ENCODE results near the gene ZBTB7C. TPM values are rescaled to one million over a fixed set of nuclear protein-coding genes. Genes with fewer than 3 reads are reported as not detected.

The ZBTB7C gene
- total RNA-seq, 1 donor from 2014 or later: 15.0 TPM

DNA sequence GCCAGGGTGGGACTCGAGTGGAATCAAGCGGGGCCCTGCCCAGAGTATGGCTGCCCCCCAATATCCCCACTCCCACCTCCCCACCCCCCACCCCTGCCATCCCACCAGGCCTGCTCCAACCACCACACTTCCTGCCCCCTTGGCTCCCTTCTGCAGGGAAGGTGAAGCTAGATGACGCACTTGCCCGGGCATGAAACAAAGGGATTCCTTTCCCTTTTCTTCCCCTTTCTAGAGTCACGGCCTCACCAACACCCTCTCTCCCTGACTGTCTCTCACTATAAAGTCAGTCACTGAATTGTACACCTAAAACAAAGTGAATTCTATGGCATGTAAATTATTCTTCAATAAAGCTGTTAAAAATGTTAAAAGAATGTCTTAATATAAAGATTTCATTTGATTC, 16.0 kb downstream of the ZBTB7C start:
- Histone ChIP-seq H3K4me1 (peaks cover 27% of the 10 kb centered on the region), H3K27ac (no peak overlapping the region), H3K27me3 (ENCODE audit: low read depth) (no peaks in the 10 kb centered on the region), H3K9me3 (no peaks in the 10 kb centered on the region), H3K36me3 (no peaks in the 10 kb centered on the region), H3K4me3 (no peak overlapping the region)
- no peak for DNase-seq
- ATAC-seq: no peak
- TF ChIP-seq, protein P1, sequence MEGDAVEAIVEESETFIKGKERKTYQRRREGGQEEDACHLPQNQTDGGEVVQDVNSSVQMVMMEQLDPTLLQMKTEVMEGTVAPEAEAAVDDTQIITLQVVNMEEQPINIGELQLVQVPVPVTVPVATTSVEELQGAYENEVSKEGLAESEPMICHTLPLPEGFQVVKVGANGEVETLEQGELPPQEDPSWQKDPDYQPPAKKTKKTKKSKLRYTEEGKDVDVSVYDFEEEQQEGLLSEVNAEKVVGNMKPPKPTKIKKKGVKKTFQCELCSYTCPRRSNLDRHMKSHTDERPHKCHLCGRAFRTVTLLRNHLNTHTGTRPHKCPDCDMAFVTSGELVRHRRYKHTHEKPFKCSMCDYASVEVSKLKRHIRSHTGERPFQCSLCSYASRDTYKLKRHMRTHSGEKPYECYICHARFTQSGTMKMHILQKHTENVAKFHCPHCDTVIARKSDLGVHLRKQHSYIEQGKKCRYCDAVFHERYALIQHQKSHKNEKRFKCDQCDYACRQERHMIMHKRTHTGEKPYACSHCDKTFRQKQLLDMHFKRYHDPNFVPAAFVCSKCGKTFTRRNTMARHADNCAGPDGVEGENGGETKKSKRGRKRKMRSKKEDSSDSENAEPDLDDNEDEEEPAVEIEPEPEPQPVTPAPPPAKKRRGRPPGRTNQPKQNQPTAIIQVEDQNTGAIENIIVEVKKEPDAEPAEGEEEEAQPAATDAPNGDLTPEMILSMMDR (IDR thresholded peaks at IDR 0.05): no peak
- intact Hi-C loops (cut with DNase I): no loop called here

DNA sequence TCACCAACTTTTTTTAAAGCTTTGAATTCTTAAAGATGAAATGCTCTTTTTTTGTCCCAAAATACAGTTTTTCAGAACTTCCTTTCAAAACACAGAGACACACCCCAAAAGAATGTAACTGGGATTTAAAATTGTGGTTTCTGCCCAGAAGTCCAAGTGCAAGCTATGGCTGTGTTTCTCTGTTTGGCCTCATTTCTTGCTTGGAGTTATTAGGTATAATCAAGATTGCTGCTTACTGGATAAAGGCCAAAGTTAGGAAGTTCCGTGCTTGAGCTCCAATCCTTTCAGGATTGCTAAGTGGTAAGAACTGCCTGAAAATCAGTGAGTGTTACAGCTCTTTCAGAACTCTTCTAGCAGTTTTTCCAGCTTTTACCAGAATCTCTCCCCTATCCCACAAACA, 16.9 kb downstream of the ZBTB7C start:
- Histone ChIP-seq H3K4me1 (peaks cover 27% of the 10 kb centered on the region), H3K4me3 (no peak overlapping the region), H3K27me3 (ENCODE audit: low read depth) (no peaks in the 10 kb centered on the region), H3K9me3 (no peaks in the 10 kb centered on the region), H3K27ac (no peak overlapping the region), H3K36me3 (no peaks in the 10 kb centered on the region)
- intact Hi-C loops (cut with DNase I): no loop called here
- TF ChIP-seq, protein P1 (IDR thresholded peaks at IDR 0.05): no peak
- DNase-seq: no peak
- ATAC-seq: no peak

DNA sequence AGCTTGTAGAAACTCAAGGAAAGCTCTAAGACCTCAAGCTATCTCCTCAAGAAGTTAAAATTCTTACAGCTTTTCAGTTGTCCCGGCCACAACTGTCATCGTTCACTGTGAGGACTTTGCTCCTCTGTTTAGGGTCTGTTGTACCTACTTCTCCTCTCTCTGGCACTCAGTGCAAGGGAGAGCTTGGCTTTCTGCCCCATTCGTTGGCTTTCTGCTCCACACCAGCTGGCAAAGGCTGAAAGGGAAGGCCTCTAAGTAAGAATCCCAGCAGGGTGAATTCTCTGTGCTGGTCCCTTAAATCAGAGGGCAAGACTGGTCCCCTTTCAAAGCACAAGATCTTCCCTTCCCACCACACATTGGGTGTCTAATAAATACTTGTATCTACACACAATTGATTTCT, 17.3 kb downstream of the ZBTB7C start:
- no peak for ATAC-seq
- Histone ChIP-seq H3K4me3 (no peak overlapping the region), H3K4me1 (peaks cover 27% of the 10 kb centered on the region), H3K27ac (no peak overlapping the region), H3K36me3 (no peaks in the 10 kb centered on the region), H3K9me3 (no peaks in the 10 kb centered on the region), H3K27me3 (ENCODE audit: low read depth) (no peaks in the 10 kb centered on the region)
- DNase-seq: no peak
- TF ChIP-seq, protein P1 (IDR thresholded peaks at IDR 0.05): no peak
- intact Hi-C loops (cut with DNase I): no loop called here

DNA sequence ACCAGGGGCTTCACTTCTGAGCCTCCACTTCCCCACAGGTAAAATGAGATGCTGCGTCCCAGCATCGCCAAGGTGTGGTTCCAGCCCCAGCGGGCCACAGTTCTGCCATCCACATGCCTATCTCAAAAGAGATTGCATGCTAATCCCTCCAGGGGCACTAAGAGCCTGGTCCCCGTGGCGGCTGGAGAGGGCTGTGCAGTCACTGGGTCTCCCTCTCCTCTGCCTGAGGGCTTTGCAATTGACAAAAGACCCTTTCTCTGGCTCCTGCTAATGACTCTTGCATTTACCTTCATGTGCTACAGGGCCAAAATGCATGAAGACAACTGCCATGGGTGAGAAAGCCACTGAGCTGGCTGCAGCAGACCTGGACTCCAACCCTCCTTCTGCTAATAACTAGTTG, 18.5 kb downstream of the ZBTB7C start:
- Histone ChIP-seq H3K27me3 (ENCODE audit: low read depth) (no peaks in the 10 kb centered on the region), H3K4me1 (peaks cover 27% of the 10 kb centered on the region), H3K9me3 (no peaks in the 10 kb centered on the region), H3K27ac (no peak overlapping the region), H3K36me3 (no peaks in the 10 kb centered on the region), H3K4me3 (no peak overlapping the region)
- intact Hi-C loops (cut with DNase I): no loop called here
- no peak for DNase-seq
- no peak for ATAC-seq
- TF ChIP-seq, protein P1 (IDR thresholded peaks at IDR 0.05): no peak

DNA sequence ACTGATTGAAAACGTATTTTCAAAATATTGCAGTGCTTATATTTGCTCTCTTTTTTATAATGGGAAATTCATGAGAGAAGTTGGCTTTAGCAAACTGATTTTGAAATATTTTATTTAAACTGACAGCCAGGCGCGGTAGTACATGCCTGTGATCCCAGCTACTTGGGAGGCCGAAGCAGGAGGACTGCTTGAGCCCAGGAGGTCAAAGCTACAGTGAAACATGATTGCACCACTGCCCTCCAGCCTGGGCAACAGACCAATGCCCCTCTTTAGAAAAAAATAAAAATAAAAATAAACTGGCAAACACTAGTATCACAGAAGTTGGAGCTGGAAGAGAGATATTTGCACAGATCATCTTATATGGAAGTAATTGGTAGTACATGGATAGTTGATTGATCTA, 20.7 kb downstream of the ZBTB7C start:
- H3K36me3 ChIP-seq: no peaks in the 10 kb centered on the region
- H3K4me3 ChIP-seq: no peak overlapping the region
- H3K4me1 ChIP-seq: peaks cover 20% of the 10 kb centered on the region
- DNase-seq (no peak), ATAC-seq (no peak)
- H3K27ac ChIP-seq: no peak overlapping the region
- H3K9me3 ChIP-seq: no peaks in the 10 kb centered on the region
- no peaks in the 10 kb centered on the region for H3K27me3 ChIP-seq (ENCODE audit: low read depth)
- intact Hi-C loops (cut with DNase I): no loop called here
- TF ChIP-seq, protein P1 (IDR thresholded peaks at IDR 0.05): no peak

DNA sequence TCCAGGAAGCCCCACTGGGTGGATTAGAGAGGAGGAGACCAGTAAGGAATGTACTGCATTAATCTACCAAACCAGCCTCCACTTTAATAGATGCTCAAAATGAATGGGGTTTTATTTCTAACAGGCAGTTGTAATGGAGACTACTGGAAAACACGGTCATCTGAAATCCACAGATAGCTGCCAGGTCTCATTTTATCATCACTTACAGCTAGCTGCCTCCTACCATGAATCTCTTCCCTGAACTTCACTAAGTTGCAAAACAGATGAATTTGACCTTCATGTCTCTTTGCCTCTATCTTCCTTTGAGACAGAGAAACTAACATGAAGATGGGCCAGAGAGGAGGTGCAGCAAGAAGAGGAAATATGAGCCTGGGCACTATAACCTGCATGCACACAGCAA, 21.9 kb downstream of the ZBTB7C start:
- H3K27me3 ChIP-seq (ENCODE audit: low read depth): no peaks in the 10 kb centered on the region
- intact Hi-C loops (cut with DNase I): no loop called here
- DNase-seq: no peak

More for the DNA sequence above, 21.9 kb downstream of the ZBTB7C start:
- Histone ChIP-seq H3K9me3 (no peaks in the 10 kb centered on the region), H3K4me1 (peaks cover 8% of the 10 kb centered on the region), H3K36me3 (no peaks in the 10 kb centered on the region), H3K27ac (no peak overlapping the region), H3K4me3 (no peak overlapping the region)
- TF ChIP-seq, protein P1 (IDR thresholded peaks at IDR 0.05): no peak
- no peak for ATAC-seq

Data from lower lobe of right lung (tissue), 2 donors.